DND-41 (cell line): Measurements from ENCODE around the gene CELSR1.

ENCODE experiments used
- ATAC-seq: fragments of 200-7000 bp; cut with Tn5 transposase; 3 replicates; pipeline ENCODE4 v1.9.1; 2021; ENCODE audit warnings: low read depth; ENCODE audit not compliant: insufficient read depth
- DNase-seq: peaks from one replicate; pipeline ENCODE4 v3.0.0-alpha.2; 2020
- H2AFZ ChIP-seq: 2 replicates; pipeline ENCODE4 v1.6.0; 2012; ENCODE audit warnings: low read depth, low read length
- H3K27ac ChIP-seq: 2 replicates; pipeline ENCODE4 v1.5.1; 2012; ENCODE audit warnings: low read length, inconsistent platforms
- H3K27me3 ChIP-seq: fragments of 200-600 bp; sonication (generic); 2 replicates; pipeline ENCODE4 v1.6.0; 2012; ENCODE audit warnings: low read length, mild to moderate bottlenecking, inconsistent platforms; ENCODE audit not compliant: insufficient read depth, poor library complexity
- H3K36me3 ChIP-seq: 2 replicates; pipeline ENCODE4 v1.5.1; 2012; ENCODE audit warnings: low read length, inconsistent platforms; ENCODE audit not compliant: insufficient read depth
- H3K4me1 ChIP-seq: 2 replicates; pipeline ENCODE4 v1.5.1; 2012; ENCODE audit warnings: mild to moderate bottlenecking, low read length; ENCODE audit not compliant: insufficient read depth
- H3K4me2 ChIP-seq: 2 replicates; pipeline ENCODE4 v1.6.0; 2012; ENCODE audit warnings: mild to moderate bottlenecking, moderate library complexity, low read length, inconsistent platforms; ENCODE audit not compliant: insufficient read depth
- H3K4me3 ChIP-seq, 2 experiments: fragments of 200-600 bp in 1 of 2; shearing (Covaris generic) in 1 of 2; 2 replicates each; pipeline ENCODE4 v1.5.1; 2012 to 2016; ENCODE audit warnings: inconsistent platforms in 2 of 2, low read length in 2 of 2, mild to moderate bottlenecking in 2 of 2, low read depth in 1 of 2, moderate library complexity in 1 of 2
- H3K79me2 ChIP-seq: 2 replicates; pipeline ENCODE4 v1.6.0; 2012; ENCODE audit warnings: low read length, inconsistent platforms; ENCODE audit not compliant: insufficient read depth
- H3K9ac ChIP-seq: 2 replicates; pipeline ENCODE4 v1.6.0; 2012; ENCODE audit warnings: low read depth, mild to moderate bottlenecking, inconsistent platforms, low read length, moderate library complexity
- H3K9me3 ChIP-seq: 2 replicates; pipeline ENCODE4 v1.5.1; 2012; ENCODE audit warnings: low read length, moderate library complexity, mild to moderate bottlenecking, inconsistent platforms; ENCODE audit not compliant: insufficient read depth, severe bottlenecking
- H4K20me1 ChIP-seq: 2 replicates; pipeline ENCODE4 v1.6.0; 2012; ENCODE audit warnings: low read length; ENCODE audit not compliant: insufficient read depth
- EZH2 ChIP-seq: IDR thresholded peaks from 3 replicates; pipeline ENCODE4 v1.6.1; 2012; ENCODE audit warnings: borderline replicate concordance, low read depth, mild to moderate bottlenecking, moderate library complexity, low read length, inconsistent platforms; ENCODE audit not compliant: severe bottlenecking
- TF ChIP-seq, protein P1 (sequence below): IDR thresholded peaks from 2 replicates; pipeline ENCODE4 v1.5.1; 2012; ENCODE audit warnings: borderline replicate concordance, low read length, moderate library complexity, mild to moderate bottlenecking; ENCODE audit not compliant: poor library complexity, severe bottlenecking; ENCODE audit errors: extremely low read depth

CELSR1 gene

DNA sequence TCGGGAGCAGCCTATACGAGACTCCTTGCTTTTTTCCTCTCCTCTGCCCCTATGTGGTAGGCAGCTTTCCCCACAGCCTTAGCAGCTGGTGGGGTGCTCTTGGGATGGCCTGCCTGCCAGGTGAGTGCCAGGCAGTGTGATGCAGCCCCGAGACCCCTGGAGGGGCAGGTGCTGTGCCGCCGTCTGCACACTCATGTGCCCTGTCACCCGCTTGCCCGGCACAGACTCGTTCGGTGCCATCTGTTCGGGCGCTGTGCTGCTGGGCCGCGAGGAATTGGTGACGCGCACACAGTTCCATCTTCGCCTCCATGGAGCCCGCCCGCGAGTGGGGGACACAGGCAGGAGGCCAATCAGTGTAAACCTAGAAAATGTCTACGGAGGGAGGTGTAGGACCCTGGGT is 186.8 kb downstream of the CELSR1 start:
- H3K4me1 ChIP-seq, result no peaks in the 10 kb centered on the region
- H3K36me3 ChIP-seq, result peaks cover 98% of the 10 kb centered on the region
- TF ChIP-seq EZH2, result no peak
- TF ChIP-seq, protein P1, sequence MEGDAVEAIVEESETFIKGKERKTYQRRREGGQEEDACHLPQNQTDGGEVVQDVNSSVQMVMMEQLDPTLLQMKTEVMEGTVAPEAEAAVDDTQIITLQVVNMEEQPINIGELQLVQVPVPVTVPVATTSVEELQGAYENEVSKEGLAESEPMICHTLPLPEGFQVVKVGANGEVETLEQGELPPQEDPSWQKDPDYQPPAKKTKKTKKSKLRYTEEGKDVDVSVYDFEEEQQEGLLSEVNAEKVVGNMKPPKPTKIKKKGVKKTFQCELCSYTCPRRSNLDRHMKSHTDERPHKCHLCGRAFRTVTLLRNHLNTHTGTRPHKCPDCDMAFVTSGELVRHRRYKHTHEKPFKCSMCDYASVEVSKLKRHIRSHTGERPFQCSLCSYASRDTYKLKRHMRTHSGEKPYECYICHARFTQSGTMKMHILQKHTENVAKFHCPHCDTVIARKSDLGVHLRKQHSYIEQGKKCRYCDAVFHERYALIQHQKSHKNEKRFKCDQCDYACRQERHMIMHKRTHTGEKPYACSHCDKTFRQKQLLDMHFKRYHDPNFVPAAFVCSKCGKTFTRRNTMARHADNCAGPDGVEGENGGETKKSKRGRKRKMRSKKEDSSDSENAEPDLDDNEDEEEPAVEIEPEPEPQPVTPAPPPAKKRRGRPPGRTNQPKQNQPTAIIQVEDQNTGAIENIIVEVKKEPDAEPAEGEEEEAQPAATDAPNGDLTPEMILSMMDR, result no peak
- 0 out of 2 replicates have a peak, but pooled peaks cover 5% of the 10 kb centered on the region for H3K79me2 ChIP-seq
- H3K9ac ChIP-seq, result no peak overlapping the region
- no peaks in the 10 kb centered on the region for H3K9me3 ChIP-seq
- no peak overlapping the region for H3K4me3 ChIP-seq
- no peak overlapping the region for H3K4me2 ChIP-seq
- H2AFZ ChIP-seq, result no peak overlapping the region
- DNase-seq, result no peak
- H4K20me1 ChIP-seq, result peaks cover 48% of the 10 kb centered on the region
- no peak overlapping the region for H3K27ac ChIP-seq
- H3K27me3 ChIP-seq, result no peaks in the 10 kb centered on the region
- ATAC-seq, result no peak

DNA sequence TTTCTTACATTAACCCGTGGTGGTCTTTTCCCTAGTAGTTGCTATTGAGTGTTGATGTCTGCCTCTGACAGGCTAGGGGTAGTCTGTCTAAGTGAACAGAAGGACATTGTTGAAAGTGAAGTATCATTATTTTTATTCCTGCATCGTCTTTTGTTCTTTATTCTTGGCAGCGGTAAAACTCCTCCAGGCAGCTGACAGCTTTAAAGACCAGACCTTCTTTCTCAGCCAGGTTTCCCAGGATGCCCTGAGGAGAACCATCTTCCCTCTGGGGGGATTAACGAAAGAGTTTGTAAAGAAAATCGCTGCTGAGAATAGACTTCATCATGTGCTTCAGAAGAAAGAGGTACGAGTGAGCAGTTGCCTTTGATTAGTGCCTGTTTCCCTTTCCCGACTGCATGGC is 187.3 kb downstream of the CELSR1 start:
- peaks cover 98% of the 10 kb centered on the region for H3K36me3 ChIP-seq
- no peak overlapping the region for H3K4me3 ChIP-seq
- TF ChIP-seq, protein P1, result no peak
- TF ChIP-seq EZH2, result no peak
- H3K9me3 ChIP-seq, result no peaks in the 10 kb centered on the region
- no peaks in the 10 kb centered on the region for H3K4me1 ChIP-seq
- ATAC-seq (no peak), DNase-seq (no peak)
- H3K9ac ChIP-seq, result no peak overlapping the region
- peaks cover 43% of the 10 kb centered on the region for H4K20me1 ChIP-seq
- no peaks in the 10 kb centered on the region for H3K27me3 ChIP-seq
- H3K79me2 ChIP-seq, result 0 out of 2 replicates have a peak, but pooled peaks cover 5% of the 10 kb centered on the region
- H3K27ac ChIP-seq, result no peak overlapping the region
- H3K4me2 ChIP-seq, result no peak overlapping the region
- no peak overlapping the region for H2AFZ ChIP-seq

DNA sequence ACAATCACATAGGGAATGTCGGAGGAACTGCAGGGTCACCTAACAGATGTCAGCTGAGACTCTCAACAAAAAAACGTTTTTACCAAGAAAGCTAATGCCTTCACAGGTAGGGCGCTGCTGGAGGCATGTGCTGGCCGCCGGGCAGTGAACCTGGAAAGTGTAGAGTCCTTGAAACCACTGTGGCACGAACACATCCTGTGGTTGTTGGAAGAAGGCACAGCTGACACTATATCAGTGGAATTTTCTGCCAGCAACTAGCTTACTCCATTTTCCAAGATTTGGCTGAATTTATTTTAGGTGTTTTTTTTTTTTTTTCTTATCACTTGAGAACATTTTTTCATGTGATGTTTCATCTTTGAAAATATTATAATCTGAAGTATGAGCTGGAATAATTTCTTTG is 187.7 kb downstream of the CELSR1 start:
- Histone ChIP-seq H4K20me1 (peaks cover 39% of the 10 kb centered on the region), H3K9ac (no peak overlapping the region), H3K9me3 (no peaks in the 10 kb centered on the region), H3K4me3 (no peak overlapping the region), H3K79me2 (0 out of 2 replicates have a peak, but pooled peaks cover 5% of the 10 kb centered on the region), H3K27ac (no peak overlapping the region), H3K4me2 (no peak overlapping the region), H3K36me3 (peaks cover 98% of the 10 kb centered on the region), H3K27me3 (no peaks in the 10 kb centered on the region), H3K4me1 (no peaks in the 10 kb centered on the region), H2AFZ (no peak overlapping the region)
- ATAC-seq (no peak), DNase-seq (no peak)
- TF ChIP-seq EZH2, result no peak
- TF ChIP-seq, protein P1, result no peak

DNA sequence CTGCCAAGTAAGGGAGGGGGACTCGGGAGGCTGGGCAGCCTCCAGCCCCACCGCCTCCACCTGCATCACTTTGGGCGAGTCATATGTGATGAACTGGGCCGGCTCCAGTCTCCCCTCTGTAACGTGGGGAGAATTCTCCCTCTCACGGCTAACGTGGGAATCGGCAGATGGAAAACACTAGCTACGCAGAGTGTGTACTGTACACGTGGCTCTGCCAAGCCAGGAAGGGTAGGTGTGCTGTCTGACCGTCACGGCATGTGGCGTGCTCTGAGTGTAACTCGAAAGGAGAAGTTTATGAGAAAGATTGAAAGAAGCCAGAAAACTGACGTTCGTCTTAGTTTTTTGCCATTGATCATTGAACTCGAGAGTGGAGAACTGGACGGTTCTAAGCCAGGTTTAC is 188.2 kb downstream of the CELSR1 start:
- Histone ChIP-seq H3K36me3 (peaks cover 98% of the 10 kb centered on the region), H3K27ac (no peak overlapping the region), H3K27me3 (no peaks in the 10 kb centered on the region), H3K4me3 (no peak overlapping the region), H3K79me2 (0 out of 2 replicates have a peak, but pooled peaks cover 8% of the 10 kb centered on the region), H3K9ac (no peak overlapping the region), H3K9me3 (no peaks in the 10 kb centered on the region), H3K4me1 (no peaks in the 10 kb centered on the region), H2AFZ (no peak overlapping the region), H3K4me2 (no peak overlapping the region), H4K20me1 (peaks cover 36% of the 10 kb centered on the region)
- ATAC-seq, result no peak
- TF ChIP-seq, protein P1, result no peak
- TF ChIP-seq EZH2, result no peak
- no peak for DNase-seq
